CD4-positive, alpha-beta T cell treated with Interleukin-21 for 1 hour (primary cell): Measurements from ENCODE around the gene STARD3NL.
"Not testable (repeated sequence)": the region's sequence is repeated elsewhere in the genome, so short reads cannot be mapped to it uniquely, and the experiment has no call there.

Experiments
- DNase-seq: peaks from one replicate; pipeline ENCODE4 v3.0.0-alpha.2; 2020

The STARD3NL gene

DNA sequence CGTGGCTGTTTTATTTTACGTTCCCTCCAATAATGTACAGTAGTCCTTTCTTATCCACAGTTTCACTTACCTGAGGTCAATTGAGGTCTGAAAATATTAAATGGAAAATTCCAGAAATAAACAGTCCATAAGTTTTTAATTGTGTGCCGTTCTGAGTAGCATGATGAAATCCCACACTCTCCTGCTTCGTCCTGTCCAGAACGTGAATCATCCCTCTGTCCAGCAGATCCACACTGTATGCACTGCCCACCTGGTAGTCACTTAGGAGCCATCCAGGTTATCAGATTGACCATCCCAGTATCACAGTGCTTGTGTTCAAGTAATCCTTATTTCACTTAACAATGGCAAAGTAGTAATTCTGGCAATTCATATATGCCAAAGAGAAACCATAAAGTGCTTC is 46.3 kb downstream of the STARD3NL start:
- no peak for DNase-seq

DNA sequence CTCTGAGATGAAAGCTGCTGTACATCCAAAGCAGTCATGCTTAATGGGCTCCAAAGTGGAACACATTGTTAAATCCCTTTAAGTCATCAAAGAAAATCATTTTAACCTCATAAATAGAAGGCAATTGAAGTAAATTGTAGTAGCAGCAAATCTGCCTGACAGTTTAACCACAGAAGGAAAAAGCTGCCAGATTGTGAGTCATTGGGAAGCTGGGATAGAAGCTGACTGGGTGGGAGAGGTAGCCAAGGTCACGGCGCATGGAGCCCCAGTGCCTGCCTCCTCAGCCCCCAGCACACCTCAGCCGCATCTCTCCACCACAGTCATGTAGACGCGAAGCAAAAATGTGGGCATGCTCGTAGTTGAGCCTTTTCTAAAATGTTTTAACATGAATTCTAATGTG is 51.3 kb downstream of the STARD3NL start:
- DNase-seq = no peak

DNA sequence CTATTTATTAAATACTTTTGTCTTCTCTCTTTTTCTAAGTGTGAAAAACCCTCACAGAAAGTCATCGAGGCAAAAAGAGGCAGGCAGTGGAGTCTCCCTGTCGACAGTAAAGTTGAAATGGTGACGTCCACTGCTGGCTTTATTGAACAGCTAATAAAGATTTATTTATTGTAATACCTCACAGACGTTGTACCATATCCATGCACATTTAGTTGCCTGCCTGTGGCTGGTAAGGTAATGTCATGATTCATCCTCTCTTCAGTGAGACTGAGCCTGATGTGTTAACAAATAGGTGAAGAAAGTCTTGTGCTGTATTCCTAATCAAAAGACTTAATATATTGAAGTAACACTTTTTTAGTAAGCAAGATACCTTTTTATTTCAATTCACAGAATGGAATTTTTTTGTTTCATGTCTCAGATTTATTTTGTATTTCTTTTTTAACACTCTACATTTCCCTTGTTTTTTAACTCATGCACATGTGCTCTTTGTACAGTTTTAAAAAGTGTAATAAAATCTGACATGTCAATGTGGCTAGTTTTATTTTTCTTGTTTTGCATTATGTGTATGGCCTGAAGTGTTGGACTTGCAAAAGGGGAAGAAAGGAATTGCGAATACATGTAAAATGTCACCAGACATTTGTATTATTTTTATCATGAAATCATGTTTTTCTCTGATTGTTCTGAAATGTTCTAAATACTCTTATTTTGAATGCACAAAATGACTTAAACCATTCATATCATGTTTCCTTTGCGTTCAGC is 52.0 kb downstream of the STARD3NL start:
- no peak for DNase-seq

DNA sequence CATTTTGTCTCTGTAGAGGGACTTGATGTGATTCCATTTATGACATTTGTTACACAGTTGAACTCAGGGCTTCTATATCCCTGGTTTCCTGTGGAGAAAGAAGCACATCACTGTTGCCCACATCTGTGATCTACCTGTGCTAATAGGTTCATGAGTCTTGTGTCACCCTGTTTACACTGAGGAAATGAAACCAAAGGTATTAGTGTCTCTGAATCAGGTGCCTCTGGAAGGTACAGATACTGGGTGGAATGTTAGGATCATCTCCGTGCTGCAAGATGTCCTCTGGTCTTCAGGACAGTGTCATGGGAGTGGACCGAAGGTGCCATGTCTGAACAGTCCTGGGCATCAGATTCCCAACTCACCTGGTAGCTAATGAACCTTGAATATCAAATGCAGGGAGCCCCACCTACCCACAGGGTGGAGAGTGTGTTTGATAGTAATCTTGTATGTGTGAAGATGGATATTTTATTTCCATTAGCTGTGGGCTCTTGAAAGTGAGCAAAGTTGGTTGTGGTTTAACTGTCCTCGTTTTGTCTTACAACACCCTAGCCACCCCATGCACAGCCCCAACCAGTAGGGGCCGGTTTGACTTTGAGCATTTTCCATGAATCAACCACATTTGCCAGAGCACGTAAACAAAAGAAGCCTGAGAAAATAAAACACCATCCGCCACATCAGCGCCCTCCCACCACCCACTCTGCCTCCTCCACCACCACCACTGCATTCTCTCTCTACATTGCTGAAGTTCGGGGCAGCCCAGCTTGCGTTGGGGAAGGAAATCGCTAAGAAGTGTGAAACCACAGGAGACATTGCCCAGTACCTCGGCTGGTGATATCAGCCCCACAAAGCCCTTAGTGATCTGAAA is 54.7 kb downstream of the STARD3NL start:
- DNase-seq = peak; percentile 86

DNA sequence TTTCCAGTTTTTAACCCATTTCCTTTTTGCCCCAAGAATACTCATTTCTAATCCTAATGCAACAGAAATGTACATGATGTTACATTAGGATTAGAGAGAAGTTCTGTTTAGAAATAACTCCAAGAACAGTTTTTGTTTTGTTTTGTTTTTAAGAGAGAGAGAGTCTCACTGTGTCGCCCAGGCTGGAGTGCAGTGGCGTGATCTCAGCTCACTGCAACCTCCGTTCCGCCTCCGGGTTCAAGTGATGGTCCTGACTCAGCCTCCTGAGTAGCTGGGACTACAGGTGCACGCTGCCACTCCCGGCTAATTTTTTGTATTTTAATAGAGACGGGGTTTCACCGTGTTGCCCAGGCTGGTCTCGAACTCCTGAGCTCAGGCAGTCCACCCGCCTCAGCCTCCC is 56.7 kb downstream of the STARD3NL start:
- DNase-seq = not testable (repeated sequence)

- DNase-seq = no peak
Measured at GRCh38 chr7:38235606-38236005, 57.6 kb downstream of the STARD3NL start.

- not testable (repeated sequence) for DNase-seq
Measured at GRCh38 chr7:38239129-38239528, 61.1 kb downstream of the STARD3NL start.

DNA sequence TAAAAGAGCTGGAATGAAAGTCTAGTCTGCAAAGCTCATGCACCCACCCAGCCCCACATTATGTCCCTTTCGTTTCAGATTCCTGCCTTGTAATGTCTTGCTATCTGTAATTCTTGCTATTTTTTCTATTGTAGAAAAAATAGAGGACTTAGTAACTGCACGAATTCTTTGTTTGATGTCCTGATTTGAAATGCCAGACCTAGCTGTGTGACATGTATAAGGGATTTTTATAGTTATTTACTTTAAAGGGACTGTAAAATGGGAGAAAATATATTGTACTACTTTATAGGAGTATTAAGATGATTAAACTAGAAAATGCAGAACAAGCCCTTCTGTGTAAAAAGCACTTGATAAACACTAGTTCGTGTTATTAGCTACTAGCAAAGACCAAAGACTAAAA is 63.0 kb downstream of the STARD3NL start:
- no peak for DNase-seq

DNA sequence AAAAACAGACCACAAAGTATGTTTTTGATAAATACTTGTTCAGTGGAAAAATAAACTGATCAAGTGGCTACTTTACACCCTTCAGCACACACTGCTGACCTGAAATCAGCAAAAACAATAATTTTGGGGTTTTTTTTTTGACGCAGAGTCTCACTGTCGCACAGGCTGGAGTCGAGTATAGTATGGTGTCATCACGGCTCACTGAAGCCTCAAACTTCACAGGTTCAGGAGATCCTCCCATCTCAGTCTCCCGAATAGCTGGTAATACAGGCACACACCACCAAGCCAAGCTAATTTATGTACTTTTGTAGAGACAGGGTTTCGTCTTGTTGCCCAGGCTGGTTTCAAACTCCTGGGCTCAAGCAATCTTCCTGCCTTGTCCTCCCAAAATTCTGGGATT is 64.8 kb downstream of the STARD3NL start:
- DNase-seq = peak; percentile 42

DNA sequence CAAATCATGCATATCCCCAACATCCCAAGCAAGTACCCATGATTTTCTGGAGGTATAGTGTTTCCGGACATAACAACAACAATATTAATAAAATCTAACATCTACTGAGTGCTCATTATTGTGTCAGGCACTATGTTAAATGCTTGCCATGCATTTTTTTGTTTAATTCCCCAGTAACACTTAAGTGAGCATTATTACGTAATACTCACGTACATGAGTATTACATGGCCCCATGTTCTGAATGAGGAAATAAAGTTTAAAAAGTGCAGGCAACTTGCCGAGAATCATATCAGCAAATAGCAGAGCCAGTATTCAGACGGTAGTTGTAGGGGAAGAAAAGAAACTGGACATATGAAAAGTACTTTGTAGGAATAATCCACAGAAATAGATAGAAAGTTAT is 65.3 kb downstream of the STARD3NL start:
- not testable (repeated sequence) for DNase-seq

DNA sequence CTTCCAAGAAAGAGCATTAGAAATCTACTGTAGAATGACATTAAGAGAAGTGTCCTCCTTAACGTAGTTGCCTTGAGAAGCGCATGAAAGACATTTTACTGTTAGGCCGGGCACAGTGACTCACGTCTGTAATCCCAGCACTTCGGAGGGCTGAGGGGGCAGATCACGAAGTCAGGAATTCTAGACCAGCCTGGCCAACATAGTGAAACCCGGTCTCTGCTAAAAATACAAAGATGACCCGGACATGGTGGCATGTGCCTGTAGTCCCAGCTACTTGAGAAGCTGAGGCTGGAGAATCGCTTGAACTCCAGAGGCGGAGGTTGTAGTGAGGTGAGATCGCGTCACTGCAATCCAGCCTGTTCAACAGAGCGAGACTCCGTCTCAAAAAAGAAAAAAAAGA is 66.5 kb downstream of the STARD3NL start:
- DNase-seq = no peak

DNA sequence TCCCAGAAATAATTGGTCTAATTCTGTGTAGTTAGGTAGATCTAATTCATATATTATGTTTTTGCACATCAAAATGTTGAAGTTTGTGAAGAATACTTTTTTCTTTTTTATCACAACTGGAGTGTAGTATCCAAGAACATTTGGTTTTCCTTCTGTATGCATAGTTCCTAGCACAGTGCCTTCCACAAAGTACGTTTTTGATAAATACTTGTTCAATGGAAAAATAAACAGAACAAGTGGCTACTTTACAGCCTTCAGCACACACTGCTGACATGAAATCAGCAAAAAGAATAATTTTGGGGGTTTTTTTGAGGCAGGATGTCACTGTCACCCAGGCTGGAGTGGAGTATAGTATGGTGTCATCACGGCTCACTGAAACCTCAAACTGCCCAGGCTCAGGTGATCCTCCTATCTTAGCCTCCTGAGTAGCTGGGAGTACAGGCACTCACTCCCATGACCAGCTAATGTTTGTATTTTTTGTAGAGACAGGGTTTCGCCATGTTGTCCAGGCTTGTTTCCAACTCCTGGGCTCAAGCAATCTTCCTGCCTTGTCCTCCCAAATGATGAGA is 67.4 kb downstream of the STARD3NL start:
- peak; percentile 41 for DNase-seq

DNA sequence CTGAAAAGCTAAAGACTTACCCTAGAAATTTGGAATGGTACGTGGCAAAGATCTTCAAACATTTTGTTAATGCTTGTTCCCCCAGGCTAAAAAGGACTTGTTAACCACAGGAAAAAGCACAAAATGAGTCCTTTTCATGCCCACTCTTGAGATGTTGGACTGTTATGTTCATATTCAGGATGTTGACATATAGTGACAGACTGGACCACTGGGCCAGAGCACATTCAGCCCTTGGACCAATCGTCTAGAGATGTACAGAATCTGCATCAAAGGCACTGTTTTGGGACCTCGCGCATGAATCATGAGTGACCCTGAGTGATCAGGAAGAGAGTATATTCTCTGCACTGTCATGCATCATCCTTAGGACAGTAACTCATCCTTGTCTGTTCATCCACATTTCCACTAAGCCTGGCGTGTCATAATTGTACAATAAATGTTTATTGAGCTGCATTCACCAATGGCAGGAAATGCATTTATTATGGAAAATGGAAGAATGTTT is 70.1 kb downstream of the STARD3NL start:
- DNase-seq = no peak

- DNase-seq = not testable (repeated sequence)
Measured at GRCh38 chr7:38249849-38250248, 71.8 kb downstream of the STARD3NL start.

DNA sequence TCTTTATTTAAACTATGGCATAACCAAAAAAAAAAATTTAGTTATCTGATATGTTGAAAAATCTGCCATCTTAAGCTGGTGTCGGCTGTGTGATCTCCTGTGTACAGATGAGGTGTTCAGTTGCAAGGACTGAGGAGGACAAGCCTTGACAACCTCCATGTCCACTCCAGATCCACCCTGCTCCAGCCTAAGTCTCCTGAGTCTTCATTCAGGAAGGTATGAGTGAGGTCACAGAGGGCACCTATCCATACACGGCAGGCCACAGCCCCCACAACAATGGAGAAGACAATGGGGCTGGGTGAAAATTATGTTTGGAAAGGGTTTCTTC is 79.3 kb downstream of the STARD3NL start:
- DNase-seq = no peak

DNA sequence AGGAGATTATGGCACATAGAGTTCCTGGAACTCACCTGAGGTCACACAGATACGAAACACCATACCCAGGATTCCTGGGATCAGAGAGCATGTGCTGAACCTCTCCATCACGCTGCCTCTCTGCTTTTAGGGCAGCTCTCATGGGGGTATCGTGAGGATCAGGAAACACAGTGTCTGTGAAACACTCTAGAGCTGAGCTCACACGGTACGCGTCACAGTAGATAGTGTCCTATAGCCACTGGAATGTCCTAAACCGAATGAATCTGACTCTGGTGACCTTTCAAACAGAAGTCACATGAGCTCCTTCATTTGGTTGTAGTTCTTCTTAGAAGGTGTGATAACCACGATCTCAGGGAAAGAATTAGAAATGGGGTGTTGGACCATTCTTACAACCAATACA is 81.1 kb downstream of the STARD3NL start:
- not testable (repeated sequence) for DNase-seq

GRCh38 chr7:38261601-38262000 is 83.6 kb downstream of the STARD3NL start:
- DNase-seq = not testable (repeated sequence)

DNA sequence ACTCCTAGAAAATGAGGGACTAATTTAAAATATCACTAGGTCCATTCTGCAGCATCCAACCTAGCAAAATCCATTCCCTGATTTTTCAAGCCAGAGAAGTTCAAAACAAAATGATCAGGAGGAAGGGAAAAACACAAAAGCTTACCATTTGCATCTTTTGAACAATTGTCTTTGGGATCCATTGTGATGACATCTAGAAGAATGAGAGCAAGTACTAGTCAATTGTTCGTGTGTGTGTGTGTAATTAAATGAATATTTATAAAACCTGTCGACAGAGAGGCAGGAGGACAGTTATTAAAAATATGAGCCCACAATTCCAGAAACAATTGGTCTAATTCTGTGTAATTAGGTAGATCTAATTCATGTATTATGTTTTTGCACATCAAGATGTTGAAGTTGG is 84.0 kb downstream of the STARD3NL start:
- DNase-seq = not testable (repeated sequence)

GRCh38 chr7:38262545-38262944 is 84.5 kb downstream of the STARD3NL start:
- no peak for DNase-seq

GRCh38 chr7:38263274-38263673 is 85.2 kb downstream of the STARD3NL start:
- not testable (repeated sequence) for DNase-seq

- DNase-seq = not testable (repeated sequence)
Measured at GRCh38 chr7:38264602-38265001, 86.6 kb downstream of the STARD3NL start.

GRCh38 chr7:38265958-38266357 is 87.9 kb downstream of the STARD3NL start:
- not testable (repeated sequence) for DNase-seq

DNA sequence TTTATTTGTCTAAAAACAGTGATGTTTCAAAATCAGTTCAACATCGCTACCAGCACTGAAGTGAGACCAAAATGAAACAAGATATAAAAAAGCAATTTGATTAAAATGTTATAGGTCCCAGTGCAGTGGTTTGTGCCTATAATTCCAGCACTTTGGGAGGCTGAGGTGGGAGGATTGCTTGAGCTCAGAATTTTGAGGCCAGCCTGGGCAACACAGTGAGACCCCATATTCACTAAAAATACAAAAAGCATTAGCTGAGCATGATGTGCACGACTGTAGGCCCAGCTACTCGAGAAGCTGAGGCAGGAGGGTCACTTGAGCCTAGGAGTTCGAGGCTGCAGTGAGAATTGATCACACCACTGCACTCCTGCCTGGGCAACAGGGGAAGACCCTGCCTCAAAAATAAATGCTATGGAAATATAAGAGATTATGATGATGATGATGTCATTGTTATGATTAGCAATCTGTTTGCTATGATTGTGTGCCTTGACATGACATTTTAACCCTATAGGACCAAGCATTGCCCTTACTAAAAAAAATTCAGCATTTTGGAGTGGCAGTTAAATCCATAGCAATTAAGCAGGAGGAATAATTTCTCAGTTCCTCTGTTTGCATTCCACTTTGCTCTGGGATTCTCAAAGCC is 91.8 kb downstream of the STARD3NL start:
- DNase-seq = not testable (repeated sequence)
